DND-41 (cell line): ENCODE data around the gene MAT2A.

Experiments used
- ATAC-seq: fragments of 200-7000 bp; cut with Tn5 transposase; 3 replicates; pipeline ENCODE4 v1.9.1; 2021; ENCODE audit warnings: low read depth; ENCODE audit not compliant: insufficient read depth
- DNase-seq: peaks from one replicate; pipeline ENCODE4 v3.0.0-alpha.2; 2020
- H2AFZ ChIP-seq: 2 replicates; pipeline ENCODE4 v1.6.0; 2012; ENCODE audit warnings: low read depth, low read length
- H3K27ac ChIP-seq: 2 replicates; pipeline ENCODE4 v1.5.1; 2012; ENCODE audit warnings: low read length, inconsistent platforms
- H3K27me3 ChIP-seq: fragments of 200-600 bp; sonication (generic); 2 replicates; pipeline ENCODE4 v1.6.0; 2012; ENCODE audit warnings: low read length, mild to moderate bottlenecking, inconsistent platforms; ENCODE audit not compliant: insufficient read depth, poor library complexity
- H3K36me3 ChIP-seq: 2 replicates; pipeline ENCODE4 v1.5.1; 2012; ENCODE audit warnings: low read length, inconsistent platforms; ENCODE audit not compliant: insufficient read depth
- H3K4me1 ChIP-seq: 2 replicates; pipeline ENCODE4 v1.5.1; 2012; ENCODE audit warnings: mild to moderate bottlenecking, low read length; ENCODE audit not compliant: insufficient read depth
- H3K4me2 ChIP-seq: 2 replicates; pipeline ENCODE4 v1.6.0; 2012; ENCODE audit warnings: mild to moderate bottlenecking, moderate library complexity, low read length, inconsistent platforms; ENCODE audit not compliant: insufficient read depth
- H3K4me3 ChIP-seq, 2 experiments: fragments of 200-600 bp in 1 of 2; shearing (Covaris generic) in 1 of 2; 2 replicates each; pipeline ENCODE4 v1.5.1; 2012 to 2016; ENCODE audit warnings: inconsistent platforms in 2 of 2, low read length in 2 of 2, mild to moderate bottlenecking in 2 of 2, low read depth in 1 of 2, moderate library complexity in 1 of 2
- H3K79me2 ChIP-seq: 2 replicates; pipeline ENCODE4 v1.6.0; 2012; ENCODE audit warnings: low read length, inconsistent platforms; ENCODE audit not compliant: insufficient read depth
- H3K9ac ChIP-seq: 2 replicates; pipeline ENCODE4 v1.6.0; 2012; ENCODE audit warnings: low read depth, mild to moderate bottlenecking, inconsistent platforms, low read length, moderate library complexity
- H3K9me3 ChIP-seq: 2 replicates; pipeline ENCODE4 v1.5.1; 2012; ENCODE audit warnings: low read length, moderate library complexity, mild to moderate bottlenecking, inconsistent platforms; ENCODE audit not compliant: insufficient read depth, severe bottlenecking
- H4K20me1 ChIP-seq: 2 replicates; pipeline ENCODE4 v1.6.0; 2012; ENCODE audit warnings: low read length; ENCODE audit not compliant: insufficient read depth
- EZH2 ChIP-seq: IDR thresholded peaks from 3 replicates; pipeline ENCODE4 v1.6.1; 2012; ENCODE audit warnings: borderline replicate concordance, low read depth, mild to moderate bottlenecking, moderate library complexity, low read length, inconsistent platforms; ENCODE audit not compliant: severe bottlenecking
- TF ChIP-seq, protein P1 (sequence below): IDR thresholded peaks from 2 replicates; pipeline ENCODE4 v1.5.1; 2012; ENCODE audit warnings: borderline replicate concordance, low read length, moderate library complexity, mild to moderate bottlenecking; ENCODE audit not compliant: poor library complexity, severe bottlenecking; ENCODE audit errors: extremely low read depth

Gene MAT2A

DNA sequence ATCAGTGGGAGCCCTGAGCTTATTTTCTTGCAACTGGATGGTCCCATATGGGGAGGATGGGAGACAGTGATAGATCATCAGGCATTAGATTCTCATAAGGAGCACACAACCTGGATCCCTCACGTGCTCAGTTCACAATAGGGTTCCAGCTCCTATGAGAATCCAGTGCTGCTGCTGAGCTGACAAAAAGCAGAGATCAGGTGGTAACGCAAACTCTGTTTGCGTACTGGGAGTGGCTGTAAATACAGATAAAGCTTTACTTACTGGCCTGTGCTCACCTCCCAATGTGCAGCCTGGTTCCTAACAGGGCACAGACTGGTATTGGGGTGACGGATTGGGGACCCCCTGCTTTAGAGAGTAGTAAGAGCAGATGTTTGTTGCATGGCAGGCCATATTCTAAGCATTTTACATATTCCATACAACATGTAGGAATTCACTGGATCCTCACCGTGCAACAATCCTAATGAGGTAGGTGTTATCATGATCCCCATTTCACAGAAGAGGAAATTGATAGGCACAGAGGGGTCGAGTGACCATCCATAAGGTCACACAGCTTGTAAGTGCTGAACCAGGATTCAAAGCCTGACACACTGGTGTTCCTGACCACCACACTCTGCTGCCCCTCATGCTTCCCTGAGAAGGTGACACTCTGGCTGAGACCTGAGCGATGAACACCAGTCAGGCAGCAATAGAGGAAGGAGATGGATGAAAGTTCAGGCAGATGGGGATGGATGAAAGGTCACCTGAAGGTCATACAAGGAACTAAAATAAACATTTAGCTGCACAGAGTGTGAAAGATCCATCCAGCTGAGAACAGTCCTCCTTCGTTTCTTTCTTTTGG, 15.7 kb upstream of the MAT2A start:
- no peak overlapping the region for H3K4me3 ChIP-seq
- H3K27me3 ChIP-seq, result no peaks in the 10 kb centered on the region
- H3K27ac ChIP-seq, result no peak overlapping the region
- no peaks in the 10 kb centered on the region for H3K79me2 ChIP-seq
- H3K9ac ChIP-seq, result no peak overlapping the region
- H3K4me2 ChIP-seq, result no peak overlapping the region
- no peak for ATAC-seq
- no peak for DNase-seq
- no peaks in the 10 kb centered on the region for H3K9me3 ChIP-seq
- H2AFZ ChIP-seq, result no peak overlapping the region
- no peaks in the 10 kb centered on the region for H4K20me1 ChIP-seq
- TF ChIP-seq, protein P1, sequence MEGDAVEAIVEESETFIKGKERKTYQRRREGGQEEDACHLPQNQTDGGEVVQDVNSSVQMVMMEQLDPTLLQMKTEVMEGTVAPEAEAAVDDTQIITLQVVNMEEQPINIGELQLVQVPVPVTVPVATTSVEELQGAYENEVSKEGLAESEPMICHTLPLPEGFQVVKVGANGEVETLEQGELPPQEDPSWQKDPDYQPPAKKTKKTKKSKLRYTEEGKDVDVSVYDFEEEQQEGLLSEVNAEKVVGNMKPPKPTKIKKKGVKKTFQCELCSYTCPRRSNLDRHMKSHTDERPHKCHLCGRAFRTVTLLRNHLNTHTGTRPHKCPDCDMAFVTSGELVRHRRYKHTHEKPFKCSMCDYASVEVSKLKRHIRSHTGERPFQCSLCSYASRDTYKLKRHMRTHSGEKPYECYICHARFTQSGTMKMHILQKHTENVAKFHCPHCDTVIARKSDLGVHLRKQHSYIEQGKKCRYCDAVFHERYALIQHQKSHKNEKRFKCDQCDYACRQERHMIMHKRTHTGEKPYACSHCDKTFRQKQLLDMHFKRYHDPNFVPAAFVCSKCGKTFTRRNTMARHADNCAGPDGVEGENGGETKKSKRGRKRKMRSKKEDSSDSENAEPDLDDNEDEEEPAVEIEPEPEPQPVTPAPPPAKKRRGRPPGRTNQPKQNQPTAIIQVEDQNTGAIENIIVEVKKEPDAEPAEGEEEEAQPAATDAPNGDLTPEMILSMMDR, result no peak
- TF ChIP-seq EZH2, result no peak
- H3K4me1 ChIP-seq, result peaks cover 12% of the 10 kb centered on the region
- no peaks in the 10 kb centered on the region for H3K36me3 ChIP-seq

- Histone ChIP-seq H4K20me1 (no peaks in the 10 kb centered on the region), H3K27me3 (no peaks in the 10 kb centered on the region), H3K9me3 (no peaks in the 10 kb centered on the region), H3K27ac (no peak overlapping the region), H3K79me2 (no peaks in the 10 kb centered on the region), H3K4me2 (no peak overlapping the region), H3K4me3 (no peak overlapping the region), H3K9ac (no peak overlapping the region), H3K36me3 (no peaks in the 10 kb centered on the region), H2AFZ (peak overlapping the region; percentile 51; the same call in 1 of the 2 replicates), H3K4me1 (peaks cover 12% of the 10 kb centered on the region)
- DNase-seq (no peak), ATAC-seq (no peak)
- TF ChIP-seq EZH2, result no peak
- TF ChIP-seq, protein P1, result no peak
Observed at GRCh38 chr2:85523903-85524335, 15.0 kb upstream of the MAT2A start.

DNA sequence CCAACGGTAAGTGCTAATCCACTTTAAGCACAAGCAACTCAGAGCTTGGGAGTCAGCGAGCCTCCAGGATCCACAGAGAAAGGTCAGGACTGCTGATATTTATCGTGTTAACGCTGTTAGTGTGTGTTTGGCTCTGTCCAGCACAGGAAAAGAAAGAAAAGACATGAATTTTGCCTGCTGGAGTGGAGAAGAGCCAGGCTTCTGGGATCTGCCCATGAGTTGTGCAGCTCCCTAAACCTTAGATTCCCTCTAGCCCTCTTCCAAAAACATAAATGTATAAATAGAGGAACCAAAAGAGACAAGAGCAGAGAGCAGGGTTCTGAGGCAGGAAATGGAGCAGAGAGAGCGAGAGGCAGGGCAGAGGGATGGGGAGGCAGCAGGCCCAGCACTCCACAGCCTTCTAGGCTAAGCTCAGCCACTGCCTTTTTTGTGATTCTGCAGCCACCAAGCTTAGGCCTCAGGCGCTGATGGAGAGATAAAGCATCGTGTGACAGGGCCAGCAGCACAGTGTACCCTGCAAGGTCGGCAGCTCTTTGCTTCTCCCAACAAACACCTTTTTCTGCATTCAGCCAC, 14.5 kb upstream of the MAT2A start:
- H3K27ac ChIP-seq, result 0 out of 2 replicates have a peak overlapping the region, but pooled peaks have one; percentile 33
- no peaks in the 10 kb centered on the region for H3K9me3 ChIP-seq
- H3K9ac ChIP-seq, result no peak overlapping the region
- TF ChIP-seq EZH2, result no peak
- H3K4me3 ChIP-seq, result no peak overlapping the region
- no peaks in the 10 kb centered on the region for H3K36me3 ChIP-seq
- H3K27me3 ChIP-seq, result no peaks in the 10 kb centered on the region
- no peaks in the 10 kb centered on the region for H4K20me1 ChIP-seq
- peak overlapping the region; percentile 51 for H2AFZ ChIP-seq
- no peak overlapping the region for H3K4me2 ChIP-seq
- no peaks in the 10 kb centered on the region for H3K79me2 ChIP-seq
- H3K4me1 ChIP-seq, result peaks cover 12% of the 10 kb centered on the region
- DNase-seq (peak; percentile 27), ATAC-seq (peak; percentile 85)

DNA sequence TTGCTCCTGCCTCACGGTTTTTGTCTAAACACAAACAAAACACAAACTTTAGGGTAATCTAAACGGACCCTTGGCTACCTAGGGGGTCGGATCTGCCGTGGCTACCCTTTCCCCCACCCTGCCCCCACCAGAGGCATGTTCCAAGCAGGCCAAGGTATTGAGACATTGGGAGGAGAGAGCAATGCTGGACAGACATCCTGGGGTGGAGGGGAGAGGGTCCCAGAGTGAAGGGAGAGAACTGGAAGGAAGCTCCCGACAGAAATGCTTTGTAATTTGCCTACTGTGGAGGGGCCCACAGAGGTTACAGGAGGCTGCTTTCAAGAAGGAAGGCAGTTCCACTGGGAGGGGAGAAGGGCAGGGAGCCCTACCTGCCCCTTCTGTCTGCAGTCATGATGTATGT, 13.9 kb upstream of the MAT2A start:
- H3K9ac ChIP-seq, result no peak overlapping the region

More for the DNA sequence above, 13.9 kb upstream of the MAT2A start:
- no peak for ATAC-seq
- no peak for DNase-seq
- H3K4me1 ChIP-seq, result peaks cover 12% of the 10 kb centered on the region
- no peaks in the 10 kb centered on the region for H3K27me3 ChIP-seq
- no peaks in the 10 kb centered on the region for H4K20me1 ChIP-seq
- no peaks in the 10 kb centered on the region for H3K36me3 ChIP-seq
- H3K4me2 ChIP-seq, result no peak overlapping the region
- no peak overlapping the region for H3K27ac ChIP-seq
- no peak for TF ChIP-seq EZH2
- H2AFZ ChIP-seq, result peak overlapping the region; percentile 51
- no peaks in the 10 kb centered on the region for H3K9me3 ChIP-seq
- H3K79me2 ChIP-seq, result no peaks in the 10 kb centered on the region
- no peak overlapping the region for H3K4me3 ChIP-seq
